Endothelial cell of umbilical vein (primary cell): ENCODE measurements around the gene DAB1. TPM values are rescaled to one million over a fixed set of nuclear protein-coding genes. Genes with fewer than 3 reads are reported as not detected.

Experiments used
- BruUV-seq: library from RNA; stranded (reverse); fragments of 400-500 nt; replicated peaks from 2 replicates; lab custom pipeline; 2021; lab: Mats Ljungman, UMichigan
- CTCF ChIA-PET: fragments of 300-600, 350-600 bp; sonication (Branson Sonifier 250); formaldehyde crosslinking; loops from one replicate; lab custom pipeline; 2021; ENCODE audit warnings: antibody characterized with exemption, inconsistent platforms; lab: Charles Lee
- POLR2A ChIA-PET: fragments of 300-600, 350-600 bp; sonication (Branson Sonifier 250); formaldehyde crosslinking; loops from one replicate; lab custom pipeline; 2021; ENCODE audit warnings: antibody characterized with exemption, inconsistent platforms; lab: Charles Lee
- DNase-seq: peaks from one replicate; pipeline ENCODE4 v3.0.0-alpha.2; 2011; ENCODE audit warnings: low read depth, low spot score
- FAIRE-seq: peaks from 2 replicates; lab custom pipeline; 2011; peaks lifted over from hg19 to GRCh38; lab: Jason Lieb, UNC
- H2AFZ ChIP-seq: 2 replicates; pipeline ENCODE4 v1.6.0; 2012; ENCODE audit warnings: low read depth, low read length, control low read depth, inconsistent platforms
- H3K27ac ChIP-seq: 2 replicates; pipeline ENCODE4 v1.5.1; 2011; ENCODE audit warnings: low read depth, mild to moderate bottlenecking, control low read depth, low read length, moderate library complexity; ENCODE audit not compliant: insufficient read depth
- H3K27me3 ChIP-seq, 2 experiments: 2 replicates each; pipeline versions ENCODE4 v1.6.0 to v1.6.1; 2011; ENCODE audit warnings: low read length in 2 of 2, mixed read lengths in 1 of 2; ENCODE audit not compliant: control insufficient read depth in 2 of 2, insufficient read depth in 2 of 2
- H3K36me3 ChIP-seq, 2 experiments: 2 replicates in 1 of 2; 3 replicates in 1 of 2; pipeline ENCODE4 v1.5.1; 2011; ENCODE audit warnings: low read length in 2 of 2, mild to moderate bottlenecking in 1 of 2, moderate library complexity in 1 of 2; ENCODE audit not compliant: control insufficient read depth in 2 of 2, insufficient read depth in 2 of 2; ENCODE audit errors: extremely low read depth in 1 of 2
- H3K4me1 ChIP-seq: 3 replicates; pipeline ENCODE4 v1.5.1; 2011; ENCODE audit warnings: mild to moderate bottlenecking, low read length; ENCODE audit not compliant: control insufficient read depth, insufficient read depth; ENCODE audit errors: extremely low read depth
- H3K4me2 ChIP-seq: 2 replicates; pipeline ENCODE4 v1.6.1; 2011; ENCODE audit warnings: low read length, control low read depth, mixed read lengths; ENCODE audit not compliant: insufficient read depth
- H3K4me3 ChIP-seq, 3 experiments: fragments of 200-600 bp in 1 of 3; sonication (generic), shearing (Covaris generic) in 1 of 3; replicated peaks in 1 of 3; 2 replicates each; pipeline ENCODE4 v1.5.1; 2011 to 2016; ENCODE audit warnings: control low read depth in 3 of 3, low read length in 3 of 3, mild to moderate bottlenecking in 2 of 3, inconsistent platforms in 1 of 3, low read depth in 1 of 3, moderate library complexity in 1 of 3; ENCODE audit not compliant: insufficient read depth in 1 of 3
- H3K79me2 ChIP-seq: 2 replicates; pipeline ENCODE4 v1.6.0; 2012; ENCODE audit warnings: low read length, inconsistent platforms; ENCODE audit not compliant: control insufficient read depth, insufficient read depth
- H3K9ac ChIP-seq: replicated peaks from 2 replicates; pipeline ENCODE3; 2011; ENCODE audit warnings: low read length, control low read depth; ENCODE audit not compliant: insufficient read depth; ENCODE audit errors: extremely low read depth
- H3K9me1 ChIP-seq: replicated peaks from 3 replicates; pipeline ENCODE4 v1.6.0; 2011; ENCODE audit warnings: mild to moderate bottlenecking, low read length; ENCODE audit not compliant: control insufficient read depth, insufficient read depth; ENCODE audit errors: extremely low read depth
- H3K9me3 ChIP-seq: replicated peaks from 2 replicates; pipeline ENCODE4 v1.5.1; 2012; ENCODE audit warnings: low read length, inconsistent platforms; ENCODE audit not compliant: control insufficient read depth, insufficient read depth
- H4K20me1 ChIP-seq: replicated peaks from 2 replicates; pipeline ENCODE3; 2011; ENCODE audit warnings: mild to moderate bottlenecking, low read length; ENCODE audit not compliant: control insufficient read depth, insufficient read depth; ENCODE audit errors: extremely low read depth
- EZH2 ChIP-seq: IDR thresholded peaks from 2 replicates; pipeline ENCODE4 v1.6.1; 2012; ENCODE audit warnings: borderline replicate concordance, low read depth, mild to moderate bottlenecking, moderate library complexity, low read length, inconsistent platforms; ENCODE audit not compliant: severe bottlenecking
- FOS ChIP-seq: IDR thresholded peaks from 2 replicates; pipeline ENCODE4 v1.6.1; 2011; ENCODE audit warnings: mild to moderate bottlenecking, low read length, moderate library complexity, borderline replicate concordance; ENCODE audit not compliant: insufficient read depth
- GATA2 ChIP-seq: IDR thresholded peaks from 2 replicates; pipeline ENCODE4 v1.7.0; 2011; ENCODE audit warnings: low read depth, mild to moderate bottlenecking, moderate library complexity, mixed read lengths, low read length; ENCODE audit not compliant: insufficient read length, insufficient read depth
- JUN ChIP-seq: IDR thresholded peaks from 2 replicates; pipeline ENCODE4 v1.6.1; 2011; ENCODE audit warnings: borderline replicate concordance, low read depth; ENCODE audit not compliant: insufficient read length, insufficient read depth
- MYC ChIP-seq: IDR thresholded peaks from one replicate; pipeline ENCODE4 v1.6.1; 2011; ENCODE audit warnings: mild to moderate bottlenecking, low read depth, low read length
- POLR2A ChIP-seq: IDR thresholded peaks from 2 replicates; pipeline ENCODE4 v1.6.1; 2012; ENCODE audit warnings: low read depth, mild to moderate bottlenecking, control low read depth, low read length
- POLR2AphosphoS5 ChIP-seq: IDR thresholded peaks from 2 replicates; pipeline ENCODE4 v1.6.1; 2012; ENCODE audit warnings: low read depth, mild to moderate bottlenecking, control low read depth, low read length, moderate library complexity; ENCODE audit not compliant: insufficient read depth
- dilution Hi-C: fragments of 300-500 bp; cut with MboI; formaldehyde crosslinking; loops from one replicate; pipeline ENCODE4 v1.15.0; 2019; ENCODE audit warnings: low sequenced_read_pairs; ENCODE audit not compliant: extremely low pct_ligation_motif_present
- intact Hi-C: fragments of 100-400 bp; cut with micrococcal nuclease; formaldehyde crosslinking; loops from one replicate; pipeline ENCODE4 v1.10.0; 2022
- polyA plus RNA-seq, 4 experiments: library from polyadenylated mRNA; depleted of rRNA in 3 of 4; stranded (reverse) in 3 of 4; unstranded in 1 of 4; fragments of >200 nt; gene quantifications; 2 replicates each; pipeline versions ENCODE4 v1.2.1 to v1.2.3, GENCODE V29; 2011 to 2012; ENCODE audit warnings: missing spikeins in 1 of 4
- total RNA-seq: library from RNA; stranded (reverse); gene quantifications from 2 replicates; pipeline ENCODE4 v1.2.3, GENCODE V29; 2021
- TF ChIP-seq, protein P1 (sequence below), 2 donors: IDR thresholded peaks; 1 replicate in 1 of 2; 2 replicates in 1 of 2; pipeline ENCODE4 v1.5.1; 2011; ENCODE audit warnings: low read length in 2 of 2, mild to moderate bottlenecking in 2 of 2, moderate library complexity in 2 of 2, control low read depth in 1 of 2, inconsistent platforms in 1 of 2, low read depth in 1 of 2; ENCODE audit not compliant: insufficient read depth in 1 of 2; ENCODE audit errors: extremely low read depth in 1 of 2
- TF ChIP-seq, protein P2 (sequence below): IDR thresholded peaks from 2 replicates; pipeline ENCODE4 v1.6.1; 2011; ENCODE audit not compliant: insufficient read depth, insufficient read length

The DAB1 gene
- total and polyA plus RNA-seq, 2 donors (not counting 3 experiments of a cell fraction or from before 2014, with no cell fraction given): not detected

- no peaks in the 10 kb centered on the region for H3K9me3 ChIP-seq
- ChIA-PET CTCF (no interaction called here), POLR2A (no interaction called here)
- H3K27ac ChIP-seq: no peak overlapping the region
- H3K4me1 ChIP-seq: no peaks in the 10 kb centered on the region
- H3K36me3 ChIP-seq: no peaks in the 10 kb centered on the region
- no peak overlapping the region for H2AFZ ChIP-seq
- BruUV-seq: no TSS peak
- no peak overlapping the region for H3K4me3 ChIP-seq
- dilution Hi-C loops (no loop called here), intact Hi-C loops (no loop called here)
- no peaks in the 10 kb centered on the region for H3K27me3 ChIP-seq
- DNase-seq (no peak), FAIRE-seq (no peak)
- H3K9me1 ChIP-seq: no peaks in the 10 kb centered on the region
- TF ChIP-seq, protein P1, sequence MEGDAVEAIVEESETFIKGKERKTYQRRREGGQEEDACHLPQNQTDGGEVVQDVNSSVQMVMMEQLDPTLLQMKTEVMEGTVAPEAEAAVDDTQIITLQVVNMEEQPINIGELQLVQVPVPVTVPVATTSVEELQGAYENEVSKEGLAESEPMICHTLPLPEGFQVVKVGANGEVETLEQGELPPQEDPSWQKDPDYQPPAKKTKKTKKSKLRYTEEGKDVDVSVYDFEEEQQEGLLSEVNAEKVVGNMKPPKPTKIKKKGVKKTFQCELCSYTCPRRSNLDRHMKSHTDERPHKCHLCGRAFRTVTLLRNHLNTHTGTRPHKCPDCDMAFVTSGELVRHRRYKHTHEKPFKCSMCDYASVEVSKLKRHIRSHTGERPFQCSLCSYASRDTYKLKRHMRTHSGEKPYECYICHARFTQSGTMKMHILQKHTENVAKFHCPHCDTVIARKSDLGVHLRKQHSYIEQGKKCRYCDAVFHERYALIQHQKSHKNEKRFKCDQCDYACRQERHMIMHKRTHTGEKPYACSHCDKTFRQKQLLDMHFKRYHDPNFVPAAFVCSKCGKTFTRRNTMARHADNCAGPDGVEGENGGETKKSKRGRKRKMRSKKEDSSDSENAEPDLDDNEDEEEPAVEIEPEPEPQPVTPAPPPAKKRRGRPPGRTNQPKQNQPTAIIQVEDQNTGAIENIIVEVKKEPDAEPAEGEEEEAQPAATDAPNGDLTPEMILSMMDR (IDR thresholded peaks at IDR 0.05; ENCODE audit: extremely low read depth in 1 of 2, insufficient read depth in 1 of 2, low read depth in 1 of 2, low read length in 2 of 2): no peak
- TF ChIP-seq JUN: no peak
- TF ChIP-seq, protein P2, sequence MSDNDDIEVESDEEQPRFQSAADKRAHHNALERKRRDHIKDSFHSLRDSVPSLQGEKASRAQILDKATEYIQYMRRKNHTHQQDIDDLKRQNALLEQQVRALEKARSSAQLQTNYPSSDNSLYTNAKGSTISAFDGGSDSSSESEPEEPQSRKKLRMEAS: no peak
- no peak for TF ChIP-seq FOS
- no peak for TF ChIP-seq POLR2AphosphoS5
- no peak for TF ChIP-seq MYC
- TF ChIP-seq EZH2: no peak
- no peak for TF ChIP-seq GATA2
- TF ChIP-seq POLR2A: no peak
- no peak overlapping the region for H3K9ac ChIP-seq
- no peaks in the 10 kb centered on the region for H3K79me2 ChIP-seq
- no peaks in the 10 kb centered on the region for H4K20me1 ChIP-seq
- H3K4me2 ChIP-seq: no peak overlapping the region
Measured at GRCh38 chr1:57084701-57085100, 339.2 kb downstream of the DAB1 start.
